OCI-LY7 (cell line): ENCODE data around the gene COL13A1. TPM values are rescaled to one million over a fixed set of nuclear protein-coding genes. Genes with fewer than 3 reads are reported as not detected.
A peak's percentile ranks its signal among the peaks of the same experiment; 100 is the strongest.

Source experiments
- BruUV-seq: library from RNA; stranded (reverse); fragments of 400-500 nt; replicated peaks from 2 replicates; lab custom pipeline; 2021; lab: Mats Ljungman, UMichigan
- CTCF ChIA-PET: fragments of 300-600 bp; sonication (Branson Sonifier 250); formaldehyde crosslinking; loops from one replicate; lab custom pipeline; 2022; ENCODE audit warnings: antibody characterized with exemption; ENCODE audit not compliant: unreplicated experiment; lab: Charles Lee
- POLR2A ChIA-PET: fragments of 300-600 bp; sonication (Branson Sonifier 250); formaldehyde crosslinking; loops from one replicate; lab custom pipeline; 2022; ENCODE audit warnings: antibody characterized with exemption; lab: Charles Lee
- DNase-seq: peaks from one replicate; pipeline ENCODE4 v3.0.0-alpha.2; 2015; ENCODE audit warnings: low spot score
- H2AFZ ChIP-seq: fragments of 200-600 bp; sonication (generic), shearing (Covaris generic); 2 replicates; pipeline ENCODE4 v1.6.1; 2014; ENCODE audit warnings: mild to moderate bottlenecking, antibody characterized with exemption, low read length, moderate library complexity
- H3K27ac ChIP-seq: fragments of 200-600 bp; sonication (generic); 2 replicates; pipeline ENCODE4 v1.5.1; 2014; ENCODE audit warnings: mixed run types, low read depth, mild to moderate bottlenecking, moderate library complexity, low read length, inconsistent platforms; ENCODE audit not compliant: poor library complexity, severe bottlenecking
- H3K36me3 ChIP-seq: fragments of 200-600 bp; sonication (generic); 2 replicates; pipeline ENCODE4 v1.6.1; 2014; ENCODE audit warnings: mild to moderate bottlenecking, antibody characterized with exemption, low read length, moderate library complexity, mixed read lengths; ENCODE audit not compliant: insufficient read depth
- H3K4me1 ChIP-seq: fragments of 200-600 bp; sonication (generic); 2 replicates; pipeline ENCODE4 v1.5.1; 2014; ENCODE audit warnings: mild to moderate bottlenecking, low read length; ENCODE audit not compliant: insufficient read depth, poor library complexity, severe bottlenecking
- H3K4me2 ChIP-seq: fragments of 200-600 bp; sonication (generic); 2 replicates; pipeline ENCODE4 v1.6.1; 2014; ENCODE audit warnings: mild to moderate bottlenecking, low read length
- H3K4me3 ChIP-seq: fragments of 200-600 bp; sonication (generic); 2 replicates; pipeline ENCODE4 v1.5.1; 2014; ENCODE audit warnings: mild to moderate bottlenecking, low read depth, low read length; ENCODE audit not compliant: poor library complexity, severe bottlenecking
- H3K79me2 ChIP-seq: fragments of 200-600 bp; sonication (generic); 2 replicates; pipeline ENCODE4 v1.6.1; 2016; ENCODE audit warnings: low read depth, mild to moderate bottlenecking, low read length, moderate library complexity, mixed read lengths; ENCODE audit not compliant: insufficient read depth
- H3K9me2 ChIP-seq: fragments of 200-600 bp; sonication (generic); 2 replicates; pipeline ENCODE4 v1.6.1; 2016; ENCODE audit warnings: mild to moderate bottlenecking, low read length, mixed read lengths; ENCODE audit not compliant: insufficient read depth
- H3K9me3 ChIP-seq: fragments of 200-600 bp; sonication (generic); 2 replicates; pipeline ENCODE4 v1.6.1; 2014; ENCODE audit warnings: mild to moderate bottlenecking, mixed run types, low read length, mixed read lengths
- H4K20me1 ChIP-seq: fragments of 200-600 bp; sonication (generic); 2 replicates; pipeline ENCODE4 v1.6.1; 2014; ENCODE audit warnings: mild to moderate bottlenecking, antibody characterized with exemption, low read length, moderate library complexity, mixed read lengths; ENCODE audit not compliant: insufficient read depth
- CTCF ChIP-seq: fragments of 200-600 bp; sonication (generic); conservative IDR thresholded peaks from 2 replicates; pipeline ENCODE4 v1.5.1; 2014; ENCODE audit warnings: mild to moderate bottlenecking, antibody characterized with exemption, low read length, moderate library complexity, mixed read lengths
- EZH2phosphoT487 ChIP-seq: fragments of 200-600 bp; sonication (generic); IDR thresholded peaks from 2 replicates; pipeline ENCODE4 v1.6.1; 2018; ENCODE audit warnings: low read depth, borderline replicate concordance, mild to moderate bottlenecking, mixed run types, antibody characterized with exemption, low read length, moderate library complexity, mixed read lengths
- intact Hi-C: fragments of 100-400 bp; cut with micrococcal nuclease; formaldehyde crosslinking; loops from one replicate; pipeline ENCODE4 v1.10.0; 2022; ENCODE audit not compliant: unreplicated experiment
- total RNA-seq, 2 experiments: library from RNA; depleted of rRNA in 1 of 2; stranded (reverse); fragments of >200 nt in 1 of 2; shearing (Covaris generic) in 1 of 2; gene quantifications; 2 replicates each; pipeline ENCODE4 v1.2.3, GENCODE V29; 2014 to 2022

COL13A1 gene
- total RNA-seq, 2 experiments from 2014 or later: 0.06 TPM; not detected in 1

- Histone ChIP-seq H3K27ac (no peak overlapping the region), H2AFZ (no peak overlapping the region), H3K4me2 (no peak overlapping the region), H3K79me2 (no peaks in the 10 kb centered on the region), H3K4me3 (no peak overlapping the region), H3K4me1 (no peaks in the 10 kb centered on the region), H3K9me2 (no peaks in the 10 kb centered on the region), H3K9me3 (no peaks in the 10 kb centered on the region), H3K36me3 (no peaks in the 10 kb centered on the region), H4K20me1 (no peaks in the 10 kb centered on the region)
- no TSS peak for BruUV-seq
- ChIA-PET POLR2A (no interaction called here), CTCF (no interaction called here)
- intact Hi-C loops: no loop called here
- TF ChIP-seq CTCF (no peak), EZH2phosphoT487 (no peak)
- no peak for DNase-seq
Measured at GRCh38 chr10:69884024-69884367, 82.3 kb downstream of the COL13A1 start.

- DNase-seq: no peak
- H3K79me2 ChIP-seq: no peaks in the 10 kb centered on the region
- H3K36me3 ChIP-seq: no peaks in the 10 kb centered on the region
- no TSS peak for BruUV-seq
- no peak overlapping the region for H2AFZ ChIP-seq
- ChIA-PET POLR2A (no interaction called here), CTCF (no interaction called here)
- no peaks in the 10 kb centered on the region for H3K4me1 ChIP-seq
- H3K9me2 ChIP-seq: no peaks in the 10 kb centered on the region
- no peaks in the 10 kb centered on the region for H4K20me1 ChIP-seq
- no peak for TF ChIP-seq EZH2phosphoT487
- TF ChIP-seq CTCF: no peak
- no peak overlapping the region for H3K27ac ChIP-seq
- H3K4me3 ChIP-seq: no peak overlapping the region
- H3K9me3 ChIP-seq: no peaks in the 10 kb centered on the region
- intact Hi-C loops: no loop called here
- H3K4me2 ChIP-seq: no peak overlapping the region
Measured at GRCh38 chr10:69884686-69885085, 83.0 kb downstream of the COL13A1 start.

- Histone ChIP-seq H3K4me3 (no peak overlapping the region), H4K20me1 (no peaks in the 10 kb centered on the region), H3K9me2 (no peaks in the 10 kb centered on the region), H3K4me1 (no peaks in the 10 kb centered on the region), H3K27ac (no peak overlapping the region), H3K79me2 (no peaks in the 10 kb centered on the region), H2AFZ (no peak overlapping the region), H3K4me2 (no peak overlapping the region), H3K9me3 (no peaks in the 10 kb centered on the region), H3K36me3 (no peaks in the 10 kb centered on the region)
- CTCF ChIA-PET: no interaction called here
- TF ChIP-seq EZH2phosphoT487: no peak
- TF ChIP-seq CTCF: peak; percentile 66
- POLR2A ChIA-PET: no interaction called here
- intact Hi-C loops: no loop called here
- BruUV-seq: no TSS peak
- peak; percentile 6 for DNase-seq
Measured at GRCh38 chr10:69885379-69886013, 83.8 kb downstream of the COL13A1 start.
